GM12873 (cell line): ENCODE measurements around the gene CYP2R1.
A peak's percentile ranks its signal among the peaks of the same experiment; 100 is the strongest.

ENCODE experiments used
- CTCF ChIP-seq: IDR thresholded peaks from 2 replicates; pipeline ENCODE4 v1.5.1; 2012; ENCODE audit warnings: low read depth, mild to moderate bottlenecking, moderate library complexity, low read length, control low read depth; ENCODE audit not compliant: insufficient read depth; ENCODE audit errors: missing control alignments

CYP2R1 gene

DNA sequence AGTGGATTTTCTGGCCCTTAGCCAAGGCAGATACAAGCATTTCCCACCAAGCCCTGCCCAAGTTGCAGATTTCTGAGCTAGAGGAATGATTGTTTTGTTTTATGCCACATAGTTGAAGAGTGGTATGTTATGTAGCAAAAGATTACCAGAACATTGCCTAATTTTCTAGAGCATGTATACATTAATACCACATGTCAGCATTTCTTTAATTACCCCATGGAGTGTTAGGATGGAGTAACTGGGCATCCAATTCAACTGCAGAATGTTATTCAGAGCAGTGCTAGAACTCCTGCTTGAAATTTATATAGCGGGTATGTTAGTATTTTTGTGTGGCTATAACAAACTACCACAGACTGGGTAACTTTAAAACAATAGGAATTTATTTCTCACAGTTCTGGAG, 24.4 kb upstream of the CYP2R1 start:
- TF ChIP-seq CTCF = no peak

GRCh38 chr11:14914536-14914935, 22.5 kb upstream of the CYP2R1 start:
- no peak for TF ChIP-seq CTCF

DNA sequence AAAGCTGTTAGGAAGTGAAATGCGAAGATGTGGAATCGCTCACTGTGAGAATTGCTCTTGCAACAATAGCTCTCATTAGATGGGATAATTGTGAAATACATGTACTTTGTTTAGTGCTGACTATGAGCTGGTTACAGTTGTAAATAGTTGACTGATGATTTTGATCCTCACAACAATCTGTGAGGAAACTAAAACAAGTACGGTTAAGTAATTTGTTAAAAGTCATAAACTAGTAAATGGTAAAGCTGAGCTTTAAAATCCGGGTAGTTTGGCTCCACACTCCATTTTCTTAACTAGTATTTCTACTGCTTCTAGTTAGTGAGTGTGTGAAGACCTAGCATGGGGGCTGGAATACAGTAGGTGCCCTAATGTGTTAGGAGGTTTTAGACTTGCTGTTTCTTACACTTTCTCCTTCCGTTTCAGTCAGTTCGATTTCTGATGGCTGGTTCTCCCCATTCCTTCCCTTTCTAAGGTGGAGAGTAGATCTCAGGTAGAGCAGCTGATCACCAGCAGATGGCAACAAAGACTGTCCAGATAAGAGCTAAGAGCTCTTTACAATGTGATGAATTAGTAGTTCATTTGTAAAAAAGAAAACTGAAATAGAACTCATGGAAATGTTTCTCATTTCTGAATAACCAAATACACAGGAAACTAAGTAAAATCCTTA, 16.3 kb upstream of the CYP2R1 start:
- peak; percentile 66 for TF ChIP-seq CTCF

GRCh38 chr11:14907411-14908213, 15.6 kb upstream of the CYP2R1 start:
- peak; percentile 93 for TF ChIP-seq CTCF

DNA sequence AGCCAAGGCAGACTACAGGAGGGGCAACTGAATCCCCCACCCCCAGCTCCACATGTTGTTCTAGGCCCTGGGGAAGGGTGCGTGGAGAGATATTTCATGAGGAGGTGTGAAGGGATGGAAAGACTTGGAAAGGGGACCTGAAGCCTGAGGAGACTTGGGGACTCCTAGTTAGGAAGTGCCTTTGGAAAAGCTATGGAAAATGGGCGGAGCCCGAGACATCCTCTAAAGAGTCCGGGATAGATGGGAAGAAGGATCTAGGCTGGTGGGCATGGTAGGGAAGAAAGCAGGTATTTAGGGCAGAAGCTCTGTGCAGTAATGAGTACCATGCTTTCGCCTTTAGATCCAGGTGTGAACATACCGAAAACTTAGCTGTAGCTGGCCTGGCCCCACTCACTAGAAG, 15.0 kb upstream of the CYP2R1 start:
- TF ChIP-seq CTCF = no peak

- TF ChIP-seq CTCF = no peak
These were observed 14.5 kb upstream of the CYP2R1 start for GRCh38 chr11:14906578-14906977.
